Activated CD8-positive, alpha-beta T cell treated with anti-CD3 and anti-CD28 coated beads, Interleukin-2, amount 10 ng/mL, durations not matched to agents 7 days and 5 days (primary cell): ENCODE data around the gene ABCC2. TPM values are rescaled to one million over a fixed set of nuclear protein-coding genes. Genes with fewer than 3 reads are reported as not detected.
"Not testable (repeated sequence)": the region's sequence is repeated elsewhere in the genome, so short reads cannot be mapped to it uniquely, and the experiment has no call there.

Experiments
- ATAC-seq: fragments of 150-1000 bp; cut with Tn5 transposase; one replicate; pipeline ENCODE4 v1.10.0; 2021; ENCODE audit warnings: moderate library complexity
- CTCF ChIA-PET: fragments of 350-600 bp; sonication (Branson Sonifier 250); formaldehyde crosslinking; loops from one replicate; lab custom pipeline; 2021; ENCODE audit warnings: antibody characterized with exemption; lab: Charles Lee
- POLR2A ChIA-PET: fragments of 350-600 bp; sonication (Branson Sonifier 250); formaldehyde crosslinking; loops from one replicate; lab custom pipeline; 2021; ENCODE audit warnings: antibody characterized with exemption; lab: Charles Lee
- DNase-seq: peaks from one replicate; pipeline ENCODE4 v3.0.0-alpha.2; 2020
- H3K27ac Mint-ChIP-seq: one replicate; pipeline ENCODE4 v1.8.0; 2021; ENCODE audit warnings: mild to moderate bottlenecking, mixed read lengths
- H3K27me3 Mint-ChIP-seq: one replicate; pipeline ENCODE4 v1.8.0; 2021; ENCODE audit warnings: low read depth, mixed read lengths
- H3K36me3 Mint-ChIP-seq: one replicate; pipeline ENCODE4 v1.8.0; 2021; ENCODE audit warnings: low read depth, mixed read lengths
- H3K4me1 Mint-ChIP-seq: one replicate; pipeline ENCODE4 v1.8.0; 2021; ENCODE audit warnings: low read depth, mixed read lengths
- H3K4me3 Mint-ChIP-seq: one replicate; pipeline ENCODE4 v1.8.0; 2021; ENCODE audit warnings: mild to moderate bottlenecking, mixed read lengths
- H3K9me3 Mint-ChIP-seq: one replicate; pipeline ENCODE4 v1.8.0; 2022; ENCODE audit warnings: mixed read lengths; ENCODE audit not compliant: insufficient read depth
- total RNA-seq, 2 experiments: library from RNA; stranded (reverse); gene quantifications; one replicate each; pipeline ENCODE4 v1.2.3, GENCODE V29; 2021

The ABCC2 gene
- total RNA-seq, 2 experiments from 2014 or later = 0.76 to 0.97 TPM

- H3K27ac Mint-ChIP-seq = no peak overlapping the region
- ATAC-seq = no peak
Observed at GRCh38 chr10:99814143-99814542, 31.7 kb downstream of the ABCC2 start.

DNA sequence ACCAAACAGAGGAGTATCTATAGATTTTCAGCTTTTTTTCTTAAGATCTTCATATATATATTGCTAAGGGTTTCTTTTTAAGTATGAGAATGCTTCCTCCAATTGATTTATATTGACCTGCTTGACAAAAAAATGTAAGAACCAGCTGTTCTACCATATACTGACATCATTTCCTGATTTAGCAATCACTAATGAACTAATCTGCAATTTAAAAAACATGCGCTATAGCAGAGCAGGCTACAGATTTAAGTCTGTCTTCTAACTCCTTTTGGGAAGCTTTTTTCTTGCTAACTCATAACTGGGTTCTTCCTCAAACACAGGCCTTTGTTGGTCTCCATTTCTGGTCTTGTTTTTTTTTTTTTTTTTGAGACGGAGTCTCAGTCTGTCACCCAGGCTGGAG lies 33.2 kb downstream of the ABCC2 start:
- no peaks in the 10 kb centered on the region for H3K27me3 Mint-ChIP-seq

More at GRCh38 chr10:99814143-99814542, 31.7 kb downstream of the ABCC2 start:
- H3K4me3 Mint-ChIP-seq = no peak overlapping the region
- H3K27me3 Mint-ChIP-seq = no peaks in the 10 kb centered on the region
- ChIA-PET CTCF (no interaction called here), POLR2A (no interaction called here)
- H3K4me1 Mint-ChIP-seq = no peaks in the 10 kb centered on the region
- no peaks in the 10 kb centered on the region for H3K36me3 Mint-ChIP-seq
- DNase-seq = no peak
- H3K9me3 Mint-ChIP-seq = no peaks in the 10 kb centered on the region

DNA sequence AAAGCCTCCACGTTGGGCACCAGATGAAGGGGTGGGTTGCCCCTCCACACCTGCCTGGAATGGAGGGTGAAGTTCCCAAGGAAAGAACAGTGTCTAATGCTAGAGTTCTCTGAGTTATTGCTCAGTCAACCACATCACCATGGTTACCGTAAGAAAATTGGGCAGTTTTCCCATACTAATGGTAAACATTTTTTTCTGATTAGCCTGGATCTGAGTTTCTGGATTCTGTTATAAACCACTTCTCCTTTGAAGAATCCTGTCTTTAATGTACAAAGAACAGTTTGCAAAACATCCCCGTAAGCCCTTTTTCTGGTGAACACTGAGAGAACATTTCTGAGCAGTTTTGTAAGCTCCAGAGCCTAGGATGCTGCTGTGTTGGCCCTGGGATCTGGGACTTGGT lies 45.5 kb downstream of the ABCC2 start:
- H3K4me1 Mint-ChIP-seq = peaks cover 13% of the 10 kb centered on the region
- ChIA-PET POLR2A (no interaction called here), CTCF (interaction anchor here (1.6 to 1.7 kb wide), 3 partner anchors 18 to 218 kb away, joined by 3 to 10 read pairs (median 7); no protein-coding TSS in a partner anchor)
- DNase-seq = no peak
- H3K27ac Mint-ChIP-seq = no peak overlapping the region
- no peaks in the 10 kb centered on the region for H3K36me3 Mint-ChIP-seq
- no peak for ATAC-seq
- H3K27me3 Mint-ChIP-seq = no peaks in the 10 kb centered on the region
- H3K9me3 Mint-ChIP-seq = no peaks in the 10 kb centered on the region
- H3K4me3 Mint-ChIP-seq = no peak overlapping the region

More for the DNA sequence above, 33.2 kb downstream of the ABCC2 start:
- H3K27ac Mint-ChIP-seq = no peak overlapping the region
- no peak for ATAC-seq
- POLR2A ChIA-PET = no interaction called here
- H3K36me3 Mint-ChIP-seq = no peaks in the 10 kb centered on the region
- DNase-seq = no peak
- no peaks in the 10 kb centered on the region for H3K4me1 Mint-ChIP-seq
- H3K9me3 Mint-ChIP-seq = no peaks in the 10 kb centered on the region
- H3K4me3 Mint-ChIP-seq = no peak overlapping the region
- CTCF ChIA-PET = no interaction called here

DNA sequence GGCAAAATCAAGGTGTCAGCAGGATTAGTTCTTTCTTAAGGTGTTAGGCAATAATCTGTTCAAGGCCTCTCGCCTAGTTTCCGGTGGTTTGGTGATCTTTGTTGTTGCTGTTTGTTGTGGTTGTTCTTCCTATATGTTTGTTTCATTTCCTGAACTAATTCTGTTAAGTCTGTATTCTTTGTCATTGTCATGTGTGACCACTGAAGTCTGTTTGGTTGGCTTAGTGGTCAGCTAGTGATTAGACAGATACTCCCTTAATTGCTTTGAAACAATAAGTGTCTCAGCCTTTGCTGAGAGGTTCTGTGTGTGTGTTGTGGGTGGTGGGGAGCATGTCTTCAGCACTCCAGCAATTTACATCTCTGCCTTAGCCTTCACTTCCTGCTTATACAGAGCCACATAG lies 46.0 kb downstream of the ABCC2 start:
- peaks cover 13% of the 10 kb centered on the region for H3K4me1 Mint-ChIP-seq
- H3K4me3 Mint-ChIP-seq = no peak overlapping the region
- peak; percentile 33 for DNase-seq
- ChIA-PET CTCF (interaction anchor here (1.6 to 1.7 kb wide), 3 partner anchors 17 to 217 kb away, joined by 3 to 10 read pairs (median 7); no protein-coding TSS in a partner anchor), POLR2A (no interaction called here)
- H3K27me3 Mint-ChIP-seq = no peaks in the 10 kb centered on the region
- no peaks in the 10 kb centered on the region for H3K36me3 Mint-ChIP-seq
- ATAC-seq = peak; percentile 33
- H3K9me3 Mint-ChIP-seq = no peaks in the 10 kb centered on the region
- H3K27ac Mint-ChIP-seq = no peak overlapping the region

DNA sequence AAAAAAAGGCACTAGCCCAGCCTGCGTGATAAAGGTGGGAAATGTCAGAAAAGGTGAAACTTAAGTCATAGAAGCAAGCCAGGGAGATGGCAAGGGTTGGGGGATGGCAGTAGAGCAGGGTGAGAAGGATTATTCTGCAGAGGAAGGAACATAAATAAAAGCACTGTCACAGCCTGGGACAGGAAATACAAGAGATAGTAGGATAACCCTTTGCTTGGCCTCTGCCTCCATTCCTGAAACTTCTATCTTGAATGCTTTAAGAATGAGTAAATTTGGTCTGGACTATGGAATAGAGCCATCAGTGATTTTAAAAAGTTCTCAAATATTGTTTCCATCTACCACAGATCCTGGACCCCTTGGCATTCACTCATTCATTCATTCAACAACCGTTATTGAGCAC lies 50.0 kb downstream of the ABCC2 start:
- DNase-seq (no peak), ATAC-seq (no peak)
- H3K27me3 Mint-ChIP-seq = no peaks in the 10 kb centered on the region
- POLR2A ChIA-PET = no interaction called here
- H3K9me3 Mint-ChIP-seq = no peaks in the 10 kb centered on the region
- H3K4me1 Mint-ChIP-seq = peaks cover 13% of the 10 kb centered on the region
- no peak overlapping the region for H3K4me3 Mint-ChIP-seq
- no peak overlapping the region for H3K27ac Mint-ChIP-seq
- no peaks in the 10 kb centered on the region for H3K36me3 Mint-ChIP-seq
- CTCF ChIA-PET = no interaction called here

DNA sequence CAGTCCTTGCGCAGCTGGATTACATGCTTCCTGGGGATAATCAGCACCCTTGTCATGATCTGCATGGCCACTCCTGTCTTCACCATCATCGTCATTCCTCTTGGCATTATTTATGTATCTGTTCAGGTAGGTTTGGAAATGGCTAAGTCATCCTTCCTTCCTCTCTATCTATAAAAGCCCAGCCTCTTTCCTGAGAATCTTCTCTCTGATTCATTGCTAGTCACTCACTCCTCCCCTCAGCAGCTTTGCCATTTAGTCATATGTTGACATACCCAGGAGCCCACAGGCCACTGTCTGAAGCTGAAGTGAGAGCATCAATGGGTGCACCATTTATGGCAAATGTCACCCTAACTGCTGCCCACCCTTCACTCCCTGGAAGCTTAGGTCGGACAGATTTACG lies 52.0 kb downstream of the ABCC2 start:
- Mint-ChIP-seq H3K4me3 (no peak overlapping the region), H3K27ac (no peak overlapping the region), H3K4me1 (no peaks in the 10 kb centered on the region), H3K9me3 (no peaks in the 10 kb centered on the region), H3K27me3 (no peaks in the 10 kb centered on the region), H3K36me3 (no peaks in the 10 kb centered on the region)
- ATAC-seq = no peak
- CTCF ChIA-PET = interaction anchor here (1.8 kb wide), 1 partner anchor 11 kb away, joined by 6 read pairs; no protein-coding TSS in a partner anchor
- no peak for DNase-seq
- POLR2A ChIA-PET = no interaction called here

DNA sequence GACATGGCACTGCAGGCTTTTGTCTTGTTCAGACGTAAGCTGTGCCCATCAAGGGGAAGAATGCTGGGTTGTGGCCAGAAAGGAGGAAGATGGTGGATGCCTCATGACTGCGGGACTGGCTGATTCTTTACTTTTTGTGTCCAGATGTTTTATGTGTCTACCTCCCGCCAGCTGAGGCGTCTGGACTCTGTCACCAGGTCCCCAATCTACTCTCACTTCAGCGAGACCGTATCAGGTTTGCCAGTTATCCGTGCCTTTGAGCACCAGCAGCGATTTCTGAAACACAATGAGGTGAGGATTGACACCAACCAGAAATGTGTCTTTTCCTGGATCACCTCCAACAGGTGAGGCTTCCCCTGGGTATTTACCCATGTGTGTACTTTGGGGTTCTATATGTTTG lies 53.5 kb downstream of the ABCC2 start:
- POLR2A ChIA-PET = no interaction called here

DNA sequence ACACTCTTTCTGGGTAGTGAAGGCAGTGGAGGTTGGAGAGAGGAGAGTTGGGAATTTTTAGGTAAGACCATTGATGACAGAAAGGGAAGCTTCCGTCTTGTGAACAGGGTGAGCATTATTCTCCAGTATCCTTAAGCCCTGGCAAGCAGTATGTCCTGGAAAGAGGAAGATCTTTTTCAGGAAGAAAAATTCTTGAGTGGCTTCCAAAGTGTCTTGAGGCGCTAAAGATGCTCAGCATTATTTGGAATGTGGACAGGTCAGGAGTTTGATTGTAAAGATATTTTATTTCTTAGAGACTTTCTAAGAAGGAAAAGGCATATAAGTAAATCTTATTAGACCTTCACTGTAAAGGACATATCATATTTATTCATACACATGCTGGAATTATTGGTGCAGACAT lies 54.3 kb downstream of the ABCC2 start:
- Mint-ChIP-seq H3K4me1 (no peaks in the 10 kb centered on the region), H3K36me3 (no peaks in the 10 kb centered on the region), H3K4me3 (no peak overlapping the region), H3K27ac (no peak overlapping the region), H3K27me3 (no peaks in the 10 kb centered on the region), H3K9me3 (no peaks in the 10 kb centered on the region)
- DNase-seq = no peak
- ChIA-PET POLR2A (no interaction called here), CTCF (interaction anchor here (0.6 to 1.3 kb wide), 2 partner anchors 9 to 402 kb away, joined by 3 to 4 read pairs; no protein-coding TSS in a partner anchor)
- no peak for ATAC-seq

More for the DNA sequence above, 53.5 kb downstream of the ABCC2 start:
- no peaks in the 10 kb centered on the region for H3K27me3 Mint-ChIP-seq
- no peak overlapping the region for H3K27ac Mint-ChIP-seq
- H3K4me3 Mint-ChIP-seq = no peak overlapping the region
- no peaks in the 10 kb centered on the region for H3K4me1 Mint-ChIP-seq
- no peaks in the 10 kb centered on the region for H3K36me3 Mint-ChIP-seq
- no peak for DNase-seq
- CTCF ChIA-PET = interaction anchor here (1.3 kb wide), 1 partner anchor 9 kb away, joined by 3 read pairs; no protein-coding TSS in a partner anchor
- ATAC-seq = no peak
- no peaks in the 10 kb centered on the region for H3K9me3 Mint-ChIP-seq

DNA sequence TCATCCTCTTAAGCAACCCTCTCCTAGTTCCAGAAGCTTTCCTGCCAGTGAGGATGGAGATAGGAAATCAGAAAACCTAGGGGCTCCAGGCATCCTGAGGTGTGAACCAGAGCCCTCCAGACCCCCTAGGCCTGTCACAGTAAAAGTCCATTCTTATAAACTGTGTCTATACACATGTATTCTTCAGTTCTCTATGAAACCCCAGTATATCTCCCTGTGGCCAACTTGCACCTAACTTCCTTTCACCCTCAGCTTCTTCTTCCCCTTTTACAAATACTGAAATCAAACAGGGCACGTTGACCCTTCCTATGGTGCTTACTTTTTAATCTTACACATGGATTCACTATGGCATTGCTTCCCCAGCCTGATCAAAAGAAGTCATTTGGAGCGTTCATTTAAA lies 58.4 kb downstream of the ABCC2 start:
- DNase-seq, H3K36me3 Mint-ChIP-seq, ATAC-seq, H3K4me1 Mint-ChIP-seq, H3K9me3 Mint-ChIP-seq, H3K4me3 Mint-ChIP-seq, POLR2A ChIA-PET, H3K27me3 Mint-ChIP-seq, H3K27ac Mint-ChIP-seq: not testable (repeated sequence)
- CTCF ChIA-PET = interaction anchor here (0.9 kb wide), 1 partner anchor 205 kb away, joined by 4 read pairs; no protein-coding TSS in a partner anchor

DNA sequence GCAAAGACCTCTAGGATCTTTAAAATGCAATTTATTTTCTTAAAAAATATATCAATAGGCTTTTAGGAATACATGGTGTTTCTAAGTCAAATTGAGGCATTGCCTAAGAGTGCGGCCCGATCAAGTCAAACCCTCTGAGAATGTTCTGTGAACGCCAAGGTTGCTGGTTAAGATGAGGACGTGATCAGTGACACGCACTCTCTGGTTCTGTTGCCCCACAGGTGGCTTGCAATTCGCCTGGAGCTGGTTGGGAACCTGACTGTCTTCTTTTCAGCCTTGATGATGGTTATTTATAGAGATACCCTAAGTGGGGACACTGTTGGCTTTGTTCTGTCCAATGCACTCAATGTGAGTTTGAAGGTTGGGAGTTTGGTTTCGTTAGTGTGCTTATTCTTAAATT lies 59.3 kb downstream of the ABCC2 start:
- H3K4me3 Mint-ChIP-seq = no peak overlapping the region

GRCh38 chr10:99843310-99843709 lies 60.9 kb downstream of the ABCC2 start:
- ATAC-seq = no peak
- DNase-seq = no peak
- CTCF ChIA-PET = interaction anchor here (0.5 to 11.8 kb wide), 4 partner anchors 11 to 326 kb away, joined by 3 to 226 read pairs (median 35); partner anchors contain the start of gene DNMBP
- Mint-ChIP-seq H3K9me3 (no peaks in the 10 kb centered on the region), H3K36me3 (no peaks in the 10 kb centered on the region), H3K4me3 (no peak overlapping the region), H3K27me3 (no peaks in the 10 kb centered on the region), H3K27ac (no peak overlapping the region), H3K4me1 (peaks cover 12% of the 10 kb centered on the region)
- POLR2A ChIA-PET = no interaction called here

More for the DNA sequence above, 59.3 kb downstream of the ABCC2 start:
- CTCF ChIA-PET = no interaction called here
- H3K36me3 Mint-ChIP-seq = no peaks in the 10 kb centered on the region
- no peak overlapping the region for H3K27ac Mint-ChIP-seq
- POLR2A ChIA-PET = no interaction called here
- H3K4me1 Mint-ChIP-seq = peaks cover 12% of the 10 kb centered on the region
- DNase-seq (no peak), ATAC-seq (no peak)
- H3K9me3 Mint-ChIP-seq = no peaks in the 10 kb centered on the region
- H3K27me3 Mint-ChIP-seq = no peaks in the 10 kb centered on the region

DNA sequence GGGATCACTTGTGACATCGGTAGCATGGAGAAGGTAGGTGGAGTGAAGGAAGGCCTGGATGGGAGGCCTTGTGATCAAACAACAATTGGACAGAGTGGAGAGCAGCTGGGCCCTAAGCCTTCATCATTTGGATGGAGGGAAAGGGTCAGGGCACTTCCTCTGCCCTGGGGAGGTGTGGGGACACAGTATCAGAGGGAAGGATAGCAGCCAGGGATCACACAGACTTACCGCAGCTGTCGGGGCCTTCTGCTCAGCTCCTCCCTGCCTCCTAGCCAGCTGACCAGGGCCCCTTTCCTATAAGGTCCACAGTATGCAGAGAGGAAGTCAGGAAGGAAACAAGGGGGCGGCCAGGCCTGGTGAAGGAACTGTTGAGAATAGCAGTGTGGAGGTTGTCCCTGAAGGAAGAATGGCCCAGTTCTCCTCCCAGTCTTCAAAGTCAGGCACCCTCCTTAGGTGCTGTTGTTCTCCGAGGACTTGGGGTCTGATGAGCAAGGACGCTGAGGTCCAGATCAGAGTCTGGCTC lies 62.1 kb downstream of the ABCC2 start:
- H3K4me1 Mint-ChIP-seq = peaks cover 12% of the 10 kb centered on the region
- H3K4me3 Mint-ChIP-seq = no peak overlapping the region
- H3K27ac Mint-ChIP-seq = no peak overlapping the region
- H3K36me3 Mint-ChIP-seq = no peaks in the 10 kb centered on the region
- CTCF ChIA-PET = interaction anchor here (1.1 to 11.8 kb wide), 7 partner anchors 11 to 202 kb away, joined by 4 to 226 read pairs (median 21); partner anchors contain the start of gene DNMBP
- POLR2A ChIA-PET = no interaction called here
- H3K9me3 Mint-ChIP-seq = no peaks in the 10 kb centered on the region
- DNase-seq = no peak
- H3K27me3 Mint-ChIP-seq = no peaks in the 10 kb centered on the region
- no peak for ATAC-seq
